Measurements from ENCODE around the gene MRTFB. TPM values are rescaled to one million over a fixed set of nuclear protein-coding genes. Genes with fewer than 3 reads are reported as not detected.
"Not testable (repeated sequence)": the region's sequence is repeated elsewhere in the genome, so short reads cannot be mapped to it uniquely, and the experiment has no call there.

Gene MRTFB
- polyA plus RNA-seq, 4 donors, result 3.1 to 20.2 (median 9.4) TPM

- 76 to 85% (median 84%) methylated on average over 2 of the region's 2 CpGs for WGBS, 3 donors
Observed at GRCh38 chr16:14181371-14182050, 110.4 kb downstream of the MRTFB start.

DNA sequence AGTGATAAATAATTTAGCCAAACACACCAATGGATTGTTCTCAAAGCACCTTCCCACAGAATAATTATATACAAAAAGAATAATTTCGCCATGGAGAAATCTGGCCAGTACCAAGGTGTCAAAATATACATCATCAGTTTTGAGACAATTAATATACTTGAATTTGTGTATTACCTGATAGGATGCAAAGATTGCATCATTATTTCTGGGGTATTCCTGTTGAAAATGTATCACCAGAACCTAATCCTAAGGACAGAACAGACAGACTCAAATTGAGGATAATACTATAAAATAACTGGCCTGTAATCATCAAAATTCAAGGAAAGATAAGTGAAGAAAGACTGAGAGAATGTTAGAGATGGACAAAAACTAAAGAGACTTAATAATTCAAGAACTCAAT lies 111.9 kb downstream of the MRTFB start:
- Histone ChIP-seq H3K9me3 (ENCODE audit: control insufficient read depth in 2 of 2, insufficient read depth in 1 of 2, low read depth in 1 of 2, low read length in 1 of 2) (no peaks in the 10 kb centered on the region), H3K27ac (ENCODE audit: low read depth in 1 of 3, low read length in 2 of 3) (no peak overlapping the region), H3K4me1 (ENCODE audit: control insufficient read depth in 3 of 3, insufficient read depth in 2 of 3, low read depth in 1 of 3, low read length in 2 of 3) (no peaks in the 10 kb centered on the region), H3K27me3 (ENCODE audit: control insufficient read depth in 3 of 3, insufficient read depth in 3 of 3, low read length in 3 of 3) (no peaks in the 10 kb centered on the region), H3K4me3 (ENCODE audit: low read depth in 1 of 3, low read length in 3 of 3) (no peak overlapping the region), H3K36me3 (ENCODE audit: control insufficient read depth in 3 of 3, insufficient read depth in 2 of 3, low read depth in 1 of 3, low read length in 3 of 3) (peaks cover 0 to 1% (median 0%) of the 10 kb centered on the region in 3 donors)
- no peak for DNase-seq
- FAIRE-seq, result no peak
- WGBS, 3 donors, result 94 to 97% (median 96%) methylated on average over 1 of the region's 1 CpG

More at GRCh38 chr16:14181371-14182050, 110.4 kb downstream of the MRTFB start:
- Histone ChIP-seq H3K36me3 (ENCODE audit: control insufficient read depth in 3 of 3, insufficient read depth in 2 of 3, low read depth in 1 of 3, low read length in 3 of 3) (peaks cover 0 to 1% (median 0%) of the 10 kb centered on the region in 3 donors), H3K27ac (ENCODE audit: low read depth in 1 of 3, low read length in 2 of 3) (no peak overlapping the region), H3K4me1 (ENCODE audit: control insufficient read depth in 3 of 3, insufficient read depth in 2 of 3, low read depth in 1 of 3, low read length in 2 of 3) (no peaks in the 10 kb centered on the region), H3K4me3 (ENCODE audit: low read depth in 1 of 3, low read length in 3 of 3) (no peak overlapping the region), H3K9me3 (ENCODE audit: control insufficient read depth in 2 of 2, insufficient read depth in 1 of 2, low read depth in 1 of 2, low read length in 1 of 2) (no peaks in the 10 kb centered on the region), H3K27me3 (ENCODE audit: control insufficient read depth in 3 of 3, insufficient read depth in 3 of 3, low read length in 3 of 3) (no peaks in the 10 kb centered on the region)
- FAIRE-seq, result no peak
- no peak for DNase-seq

DNA sequence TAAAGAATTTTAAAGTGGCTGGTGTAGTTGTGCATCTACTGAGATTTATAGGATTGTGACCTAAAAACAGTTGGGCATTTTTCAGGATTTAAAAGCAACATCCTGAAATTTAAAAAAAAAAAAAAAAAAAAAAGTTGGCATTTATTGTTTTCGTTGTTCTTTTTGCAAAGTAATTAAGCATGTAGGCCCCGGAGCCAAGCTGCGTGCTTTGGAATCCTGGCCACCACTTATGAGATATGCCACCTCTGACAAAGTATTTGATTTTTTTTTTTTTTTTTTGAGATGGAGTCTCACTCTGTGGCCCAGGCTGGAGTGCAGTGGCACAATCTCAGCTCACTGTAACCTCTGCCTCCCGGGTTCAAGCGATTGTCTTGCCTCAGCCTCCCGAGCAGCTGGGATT lies 112.8 kb downstream of the MRTFB start:
- H3K27me3 ChIP-seq (ENCODE audit: control insufficient read depth in 3 of 3, insufficient read depth in 3 of 3, low read length in 3 of 3); H3K27ac ChIP-seq (ENCODE audit: low read depth in 1 of 3, low read length in 2 of 3); H3K4me3 ChIP-seq (ENCODE audit: low read depth in 1 of 3, low read length in 3 of 3); FAIRE-seq; DNase-seq; H3K4me1 ChIP-seq (ENCODE audit: control insufficient read depth in 3 of 3, insufficient read depth in 2 of 3, low read depth in 1 of 3, low read length in 2 of 3); H3K36me3 ChIP-seq (ENCODE audit: control insufficient read depth in 3 of 3, insufficient read depth in 2 of 3, low read depth in 1 of 3, low read length in 3 of 3); H3K9me3 ChIP-seq (ENCODE audit: control insufficient read depth in 2 of 2, insufficient read depth in 1 of 2, low read depth in 1 of 2, low read length in 1 of 2): not testable (repeated sequence)
- WGBS, 3 donors, result 95 to 99% (median 95%) methylated on average over 6 of the region's 6 CpGs

GRCh38 chr16:14186007-14186794 lies 115.1 kb downstream of the MRTFB start:
- WGBS, 3 donors, result 45 to 70% (median 70%) methylated on average over 10 of the region's 10 CpGs
- FAIRE-seq (no peak), DNase-seq (peak in 1 of 2 donors; percentile 30)

GRCh38 chr16:14186795-14187221 lies 115.7 kb downstream of the MRTFB start:
- no peak for FAIRE-seq
- no peaks in the 10 kb centered on the region for H3K27me3 ChIP-seq (ENCODE audit: control insufficient read depth in 3 of 3, insufficient read depth in 3 of 3, low read length in 3 of 3)
- 70 to 97% (median 83%) methylated on average over 5 of the region's 5 CpGs for WGBS, 3 donors

More at GRCh38 chr16:14186007-14186794, 115.1 kb downstream of the MRTFB start:
- H3K4me3 ChIP-seq (ENCODE audit: low read depth in 1 of 3, low read length in 3 of 3), result peak overlapping the region in 1 of 3 donors; percentile 32
- H3K27ac ChIP-seq (ENCODE audit: low read depth in 1 of 3, low read length in 2 of 3), result peak overlapping the region in 2 of 3 donors; percentile 4 to 44
- H3K4me1 ChIP-seq (ENCODE audit: control insufficient read depth in 3 of 3, insufficient read depth in 2 of 3, low read depth in 1 of 3, low read length in 2 of 3), result no peaks in the 10 kb centered on the region
- no peaks in the 10 kb centered on the region for H3K36me3 ChIP-seq (ENCODE audit: control insufficient read depth in 3 of 3, insufficient read depth in 2 of 3, low read depth in 1 of 3, low read length in 3 of 3)
- no peaks in the 10 kb centered on the region for H3K27me3 ChIP-seq (ENCODE audit: control insufficient read depth in 3 of 3, insufficient read depth in 3 of 3, low read length in 3 of 3)
- H3K9me3 ChIP-seq (ENCODE audit: control insufficient read depth in 2 of 2, insufficient read depth in 1 of 2, low read depth in 1 of 2, low read length in 1 of 2), result no peaks in the 10 kb centered on the region

DNA sequence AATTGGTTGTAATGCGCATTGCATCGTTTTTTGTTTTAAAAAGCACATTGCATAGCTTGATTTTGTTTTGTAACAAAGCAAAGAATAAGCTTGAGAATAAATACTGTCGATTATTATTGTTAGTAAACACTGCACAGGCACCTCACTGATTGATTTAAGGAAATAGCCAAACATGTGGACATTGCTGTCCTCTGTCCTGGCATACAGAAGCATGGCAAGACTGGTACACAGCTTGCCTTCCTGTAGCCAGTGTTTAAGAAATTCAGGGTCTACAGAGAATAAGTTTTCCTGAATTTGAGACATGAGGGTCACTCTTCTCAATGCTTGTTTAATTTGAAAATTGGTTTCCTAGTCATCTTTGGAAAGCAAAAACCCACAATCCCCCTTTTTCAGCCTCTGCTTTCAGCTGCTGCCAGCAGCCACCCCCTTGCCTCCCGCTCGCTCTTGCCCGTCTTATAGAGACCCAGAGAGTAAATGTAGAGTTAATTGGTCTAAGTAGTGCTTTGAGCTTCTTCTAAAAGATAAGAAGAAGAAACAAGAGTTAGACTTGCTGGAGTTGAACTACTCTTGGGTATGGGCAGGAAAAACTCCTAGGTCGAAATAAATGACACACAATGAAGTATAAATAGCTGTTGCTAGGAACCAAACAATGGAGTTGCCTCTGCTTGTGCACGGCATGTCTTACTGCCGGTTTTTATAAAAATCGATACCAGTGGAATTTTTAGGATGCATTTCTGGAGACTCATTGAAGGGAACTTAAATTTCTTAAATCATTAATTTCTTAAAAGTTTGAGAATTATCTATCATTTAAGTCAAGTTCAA lies 116.6 kb downstream of the MRTFB start:
- DNase-seq (no peak), FAIRE-seq (no peak)
- peak overlapping the region in 1 of 3 donors; percentile 7 for H3K4me3 ChIP-seq (ENCODE audit: low read depth in 1 of 3, low read length in 3 of 3)
- H3K4me1 ChIP-seq (ENCODE audit: control insufficient read depth in 3 of 3, insufficient read depth in 2 of 3, low read depth in 1 of 3, low read length in 2 of 3), result no peaks in the 10 kb centered on the region
- 74 to 87% (median 83%) methylated on average over 10 of the region's 10 CpGs for WGBS, 3 donors
- H3K36me3 ChIP-seq (ENCODE audit: control insufficient read depth in 3 of 3, insufficient read depth in 2 of 3, low read depth in 1 of 3, low read length in 3 of 3), result peaks cover 0 to 2% (median 0%) of the 10 kb centered on the region in 3 donors
- H3K27me3 ChIP-seq (ENCODE audit: control insufficient read depth in 3 of 3, insufficient read depth in 3 of 3, low read length in 3 of 3), result no peaks in the 10 kb centered on the region
- H3K9me3 ChIP-seq (ENCODE audit: control insufficient read depth in 2 of 2, insufficient read depth in 1 of 2, low read depth in 1 of 2, low read length in 1 of 2), result no peaks in the 10 kb centered on the region
- H3K27ac ChIP-seq (ENCODE audit: low read depth in 1 of 3, low read length in 2 of 3), result no peak overlapping the region

More at GRCh38 chr16:14186795-14187221, 115.7 kb downstream of the MRTFB start:
- Histone ChIP-seq H3K4me1 (ENCODE audit: control insufficient read depth in 3 of 3, insufficient read depth in 2 of 3, low read depth in 1 of 3, low read length in 2 of 3) (no peaks in the 10 kb centered on the region), H3K4me3 (ENCODE audit: low read depth in 1 of 3, low read length in 3 of 3) (peak overlapping the region in 1 of 3 donors; percentile 32), H3K9me3 (ENCODE audit: control insufficient read depth in 2 of 2, insufficient read depth in 1 of 2, low read depth in 1 of 2, low read length in 1 of 2) (no peaks in the 10 kb centered on the region), H3K27ac (ENCODE audit: low read depth in 1 of 3, low read length in 2 of 3) (peak overlapping the region in 2 of 3 donors; percentile 4 to 44), H3K36me3 (ENCODE audit: control insufficient read depth in 3 of 3, insufficient read depth in 2 of 3, low read depth in 1 of 3, low read length in 3 of 3) (no peaks in the 10 kb centered on the region)
- no peak for DNase-seq

GRCh38 chr16:14193316-14193871 lies 122.3 kb downstream of the MRTFB start:
- peaks cover 0 to 3% (median 0%) of the 10 kb centered on the region in 3 donors for H3K36me3 ChIP-seq (ENCODE audit: control insufficient read depth in 3 of 3, insufficient read depth in 2 of 3, low read depth in 1 of 3, low read length in 3 of 3)
- FAIRE-seq (no peak), DNase-seq (peak; percentile 38 to 62)
- H3K27ac ChIP-seq (ENCODE audit: low read depth in 1 of 3, low read length in 2 of 3), result no peak overlapping the region
- H3K9me3 ChIP-seq (ENCODE audit: control insufficient read depth in 2 of 2, insufficient read depth in 1 of 2, low read depth in 1 of 2, low read length in 1 of 2), result no peaks in the 10 kb centered on the region
- no peaks in the 10 kb centered on the region for H3K27me3 ChIP-seq (ENCODE audit: control insufficient read depth in 3 of 3, insufficient read depth in 3 of 3, low read length in 3 of 3)
- 15 to 39% (median 23%) methylated on average over 6 of the region's 6 CpGs for WGBS, 3 donors
- no peaks in the 10 kb centered on the region for H3K4me1 ChIP-seq (ENCODE audit: control insufficient read depth in 3 of 3, insufficient read depth in 2 of 3, low read depth in 1 of 3, low read length in 2 of 3)
- H3K4me3 ChIP-seq (ENCODE audit: low read depth in 1 of 3, low read length in 3 of 3), result peak overlapping the region in 1 of 3 donors; percentile 26

DNA sequence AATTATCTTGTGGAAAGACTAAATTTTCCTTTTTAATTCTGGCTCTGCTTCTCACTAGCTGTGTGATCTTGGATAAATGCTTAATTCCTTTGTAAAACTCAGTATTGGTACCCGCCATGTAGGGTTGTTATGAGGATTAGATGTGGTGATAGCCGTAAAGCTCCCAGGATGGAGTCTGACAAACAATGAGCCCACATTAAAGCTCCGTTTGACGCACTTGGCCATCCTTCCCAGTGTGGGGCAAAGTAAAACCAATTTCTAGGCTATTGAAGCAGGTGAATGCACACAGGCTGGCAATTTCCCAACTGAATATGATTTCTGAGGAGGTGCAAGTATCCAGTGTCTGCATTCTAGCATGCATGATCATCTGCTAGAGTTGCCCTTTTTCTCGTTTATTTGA lies 123.6 kb downstream of the MRTFB start:
- Histone ChIP-seq H3K36me3 (ENCODE audit: control insufficient read depth in 3 of 3, insufficient read depth in 2 of 3, low read depth in 1 of 3, low read length in 3 of 3) (peaks cover 0 to 3% (median 0%) of the 10 kb centered on the region in 3 donors), H3K4me3 (ENCODE audit: low read depth in 1 of 3, low read length in 3 of 3) (no peak overlapping the region), H3K27ac (ENCODE audit: low read depth in 1 of 3, low read length in 2 of 3) (no peak overlapping the region), H3K9me3 (ENCODE audit: control insufficient read depth in 2 of 2, insufficient read depth in 1 of 2, low read depth in 1 of 2, low read length in 1 of 2) (no peaks in the 10 kb centered on the region), H3K27me3 (ENCODE audit: control insufficient read depth in 3 of 3, insufficient read depth in 3 of 3, low read length in 3 of 3) (no peaks in the 10 kb centered on the region), H3K4me1 (ENCODE audit: control insufficient read depth in 3 of 3, insufficient read depth in 2 of 3, low read depth in 1 of 3, low read length in 2 of 3) (no peaks in the 10 kb centered on the region)
- DNase-seq (no peak), FAIRE-seq (no peak)
- 86 to 91% (median 89%) methylated on average over 5 of the region's 5 CpGs for WGBS, 3 donors
